CD4-positive, alpha-beta T cell treated with Interleukin-17A for 1 hour (primary cell): ENCODE data around the gene VPS18.
A peak's percentile ranks its signal among the peaks of the same experiment; 100 is the strongest.

Experiments
- DNase-seq: peaks from one replicate; pipeline ENCODE4 v3.0.0-alpha.2; 2020

Gene VPS18

GRCh38 chr15:40902605-40903561, 8.6 kb downstream of the VPS18 start:
- DNase-seq = no peak

GRCh38 chr15:40904552-40905201, 10.4 kb downstream of the VPS18 start:
- DNase-seq = no peak

DNA sequence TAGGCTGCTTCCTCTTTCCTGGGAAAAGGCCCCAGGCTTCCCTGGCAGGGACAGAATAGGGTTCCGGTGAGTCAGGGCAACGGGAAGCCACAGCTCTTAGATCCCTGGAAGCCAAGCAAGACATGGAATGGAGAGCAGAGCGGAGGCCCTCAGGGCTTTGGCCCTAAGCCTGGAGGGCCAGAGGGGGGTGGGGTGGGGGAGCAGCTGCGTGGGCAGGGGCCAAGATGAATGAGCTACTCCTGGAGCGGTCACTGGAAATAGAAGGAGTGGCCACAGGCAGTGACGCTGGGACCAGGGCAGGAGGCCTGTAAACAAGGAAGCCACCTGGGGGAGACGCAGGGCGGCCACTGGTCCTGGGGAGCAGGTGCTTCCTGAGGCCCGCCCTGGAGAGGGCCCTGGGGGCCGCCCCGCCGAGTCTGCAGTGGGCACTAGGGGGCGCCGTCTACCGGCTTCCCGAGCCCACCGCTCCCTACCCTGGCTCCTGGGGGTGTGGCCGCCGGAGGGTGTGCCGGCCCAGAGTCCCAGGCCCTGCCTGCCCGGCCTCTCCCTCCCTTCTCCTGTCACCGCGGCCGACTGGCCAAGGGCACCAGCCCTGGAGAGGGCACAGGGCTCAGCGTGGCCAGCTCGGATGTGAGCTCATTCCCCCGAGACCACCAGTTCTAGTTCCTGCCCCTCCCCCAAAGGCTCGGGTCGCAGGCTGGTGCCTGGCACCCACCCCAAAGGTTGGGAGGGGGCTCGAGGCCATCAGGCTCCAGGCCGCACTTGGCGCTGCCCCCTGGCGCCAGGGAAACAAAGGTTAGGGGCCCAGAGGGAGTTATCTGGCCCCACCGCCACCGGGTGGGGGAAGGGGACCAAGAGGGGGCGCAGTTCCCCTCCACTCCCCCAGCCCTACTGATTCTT, 12.1 kb downstream of the VPS18 start:
- DNase-seq = peak; percentile 75

GRCh38 chr15:40906991-40907802, 12.9 kb downstream of the VPS18 start:
- peak; percentile 73 for DNase-seq

DNA sequence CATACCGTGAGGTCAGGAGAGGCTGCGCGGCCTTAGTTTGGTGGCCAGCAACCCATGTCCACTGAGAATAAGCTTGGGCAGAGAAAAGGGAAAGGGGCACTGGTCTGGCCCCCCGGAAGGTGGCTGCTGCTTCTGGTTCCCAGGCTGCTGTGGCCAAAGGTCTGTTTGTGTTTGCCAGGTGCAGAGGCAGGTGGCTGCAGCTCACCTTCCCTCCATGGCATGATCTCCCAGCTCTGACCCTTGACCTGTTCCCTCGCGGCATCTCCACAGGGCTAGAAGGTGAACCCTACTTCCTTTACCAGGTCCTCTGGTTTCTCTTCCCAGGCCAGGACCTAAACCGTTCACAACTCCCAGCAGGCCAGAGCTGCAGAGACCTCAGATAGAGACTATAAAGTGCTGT, 13.8 kb downstream of the VPS18 start:
- no peak for DNase-seq

- no peak for DNase-seq
These were observed 15.7 kb downstream of the VPS18 start for GRCh38 chr15:40909662-40910630.

- DNase-seq = no peak
These were observed 16.9 kb downstream of the VPS18 start for GRCh38 chr15:40911141-40911540.

- no peak for DNase-seq
These were observed 17.4 kb downstream of the VPS18 start for GRCh38 chr15:40911693-40912092.

GRCh38 chr15:40912478-40912877, 18.2 kb downstream of the VPS18 start:
- no peak for DNase-seq

DNA sequence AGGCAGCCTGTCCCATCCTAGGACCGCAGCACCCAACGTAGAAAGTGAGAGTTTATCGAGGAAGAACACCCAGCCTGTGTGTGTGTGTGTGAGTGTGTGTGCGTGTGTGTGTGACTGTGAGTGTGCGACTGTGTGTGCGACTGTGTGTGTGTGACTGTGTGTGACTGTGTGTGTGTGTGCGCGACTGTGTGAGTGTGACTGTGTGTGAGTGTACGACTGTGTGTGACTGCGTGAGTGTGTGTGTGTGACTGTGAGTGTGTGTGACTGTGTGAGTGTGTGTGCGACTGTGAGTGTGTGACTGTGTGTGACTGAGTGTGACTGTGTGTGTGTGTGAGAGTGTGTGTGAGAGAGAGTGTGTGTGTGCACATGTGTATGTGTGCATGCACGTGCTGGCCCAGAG, 19.8 kb downstream of the VPS18 start:
- no peak for DNase-seq

DNA sequence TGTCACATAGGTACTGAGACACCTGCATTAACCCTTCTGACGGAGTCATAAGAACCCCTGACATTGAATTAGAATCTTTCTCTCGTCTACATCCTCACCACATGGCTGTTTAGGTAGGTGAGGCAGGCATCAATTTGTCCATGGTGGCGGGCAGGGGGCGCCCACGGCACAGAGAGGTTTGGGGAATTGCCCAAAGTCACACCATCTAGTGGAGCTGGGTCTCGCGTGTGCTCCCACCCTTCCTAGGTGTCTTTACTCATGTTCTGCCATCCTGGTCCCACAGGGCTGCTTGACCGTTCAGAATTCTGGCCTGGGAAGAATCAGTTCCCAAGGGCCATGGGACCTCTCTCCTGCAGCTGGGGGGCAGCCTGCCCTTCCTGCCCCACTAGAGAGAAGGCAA, 20.2 kb downstream of the VPS18 start:
- DNase-seq = no peak

DNA sequence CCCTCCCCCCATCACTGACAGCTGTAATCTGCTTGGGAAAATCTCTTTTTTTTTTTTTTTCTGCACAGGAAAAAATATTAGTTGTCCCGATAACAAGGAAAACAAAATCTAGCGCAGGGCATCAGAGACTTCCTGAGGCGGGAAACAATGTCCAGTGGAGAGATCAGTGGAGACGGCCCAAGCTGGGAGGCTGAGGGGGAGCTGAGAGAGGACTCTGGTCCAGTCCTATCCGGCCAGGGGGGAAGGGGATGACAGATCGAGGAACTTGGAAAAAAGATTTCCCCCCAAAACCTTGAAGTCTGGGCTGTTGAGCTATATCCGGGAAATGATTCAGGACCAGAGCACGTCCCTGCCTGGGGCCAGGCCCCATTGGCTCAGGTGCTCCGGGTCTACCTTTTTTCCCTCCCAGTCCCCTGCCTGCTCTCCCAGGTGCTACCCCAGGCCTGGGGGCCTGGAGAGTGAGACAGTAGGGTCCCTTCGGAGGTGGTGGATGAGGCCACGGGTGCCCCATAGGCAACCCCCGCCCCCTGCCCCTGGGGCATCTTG, 20.9 kb downstream of the VPS18 start:
- no peak for DNase-seq

GRCh38 chr15:40915679-40916078, 21.4 kb downstream of the VPS18 start:
- no peak for DNase-seq

DNA sequence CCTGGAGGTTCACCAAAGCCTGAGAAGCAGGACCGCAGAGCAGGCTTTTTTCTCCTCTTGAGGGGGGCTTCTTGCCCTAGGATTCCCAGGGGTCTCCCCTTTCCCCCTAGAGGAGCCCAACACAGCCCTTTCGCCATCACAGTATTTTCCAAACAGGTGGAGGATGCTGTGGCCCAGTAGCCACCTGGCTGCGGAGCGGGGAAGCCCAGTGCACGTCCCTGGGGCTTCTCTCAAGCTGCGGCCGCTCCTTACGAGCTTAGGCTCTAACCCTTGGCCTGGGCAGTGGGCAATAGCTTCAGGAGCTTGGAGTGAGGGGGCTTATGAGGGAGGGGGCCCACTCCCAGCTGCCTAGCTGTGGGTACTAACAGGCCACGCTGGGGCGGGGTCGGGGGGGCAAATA, 23.3 kb downstream of the VPS18 start:
- DNase-seq = no peak

DNA sequence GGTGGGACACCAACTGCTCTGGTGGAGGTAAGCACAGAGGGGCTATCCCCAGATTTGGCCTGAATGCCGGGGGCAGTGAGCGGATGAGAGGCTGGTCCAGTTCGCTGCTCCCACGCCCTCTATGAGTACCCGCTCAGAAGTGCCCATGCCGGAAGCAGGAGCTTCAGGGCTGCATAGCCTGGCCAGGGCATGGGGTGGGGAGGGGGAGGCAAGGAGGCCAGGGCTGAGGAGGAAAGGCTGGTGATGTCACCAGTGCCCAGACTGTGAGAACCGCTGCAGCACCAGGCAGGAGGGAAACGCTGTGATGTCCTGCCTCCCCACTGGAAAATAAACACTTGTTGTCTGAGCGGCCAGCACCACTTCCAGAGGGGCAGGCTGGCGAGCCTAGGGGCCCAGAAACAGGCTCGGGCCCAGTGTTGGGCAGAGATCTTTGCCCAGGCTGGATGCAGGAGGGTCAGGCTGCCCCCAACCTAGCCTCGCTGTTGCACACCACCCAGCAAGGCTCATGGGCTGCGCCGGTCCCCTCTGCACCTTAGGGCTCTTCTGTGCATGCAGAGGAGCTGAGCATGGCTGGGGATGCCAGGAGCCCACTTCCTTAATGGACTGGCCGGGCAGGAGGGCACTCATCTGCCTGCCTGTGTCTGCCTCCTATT, 24.0 kb downstream of the VPS18 start:
- DNase-seq = no peak

DNA sequence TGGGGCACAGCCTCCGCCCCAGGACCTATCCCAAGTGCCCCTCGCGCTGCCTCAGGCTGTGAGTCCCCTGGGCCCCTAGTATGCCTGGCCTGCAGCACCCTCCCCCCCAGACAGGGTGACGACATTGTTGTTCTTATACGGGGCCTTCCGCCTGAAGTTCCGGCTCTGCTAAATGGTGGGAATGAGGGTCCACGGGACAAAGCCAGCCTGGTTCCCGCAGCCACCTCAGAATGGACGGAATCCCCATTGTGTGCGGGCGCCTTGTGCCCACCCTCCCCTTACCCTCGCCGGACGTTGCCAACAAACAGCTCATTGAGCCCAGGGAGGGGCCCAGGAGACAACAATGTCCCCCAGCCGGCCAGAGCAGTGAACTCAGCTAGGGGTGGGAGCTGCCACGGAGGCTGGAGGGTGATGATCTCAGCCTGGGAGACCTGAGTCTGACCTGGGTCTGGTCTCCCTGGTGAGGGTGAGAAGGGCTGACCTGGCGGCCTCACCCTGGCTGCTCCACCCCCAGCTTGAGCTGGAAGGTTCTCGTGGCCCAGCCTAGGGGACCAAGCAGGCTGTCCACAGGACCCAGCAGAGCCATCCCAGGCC, 24.6 kb downstream of the VPS18 start:
- DNase-seq = no peak

- no peak for DNase-seq
These were observed 27.8 kb downstream of the VPS18 start for GRCh38 chr15:40921949-40922607.

GRCh38 chr15:40922608-40923005, 28.4 kb downstream of the VPS18 start:
- no peak for DNase-seq

DNA sequence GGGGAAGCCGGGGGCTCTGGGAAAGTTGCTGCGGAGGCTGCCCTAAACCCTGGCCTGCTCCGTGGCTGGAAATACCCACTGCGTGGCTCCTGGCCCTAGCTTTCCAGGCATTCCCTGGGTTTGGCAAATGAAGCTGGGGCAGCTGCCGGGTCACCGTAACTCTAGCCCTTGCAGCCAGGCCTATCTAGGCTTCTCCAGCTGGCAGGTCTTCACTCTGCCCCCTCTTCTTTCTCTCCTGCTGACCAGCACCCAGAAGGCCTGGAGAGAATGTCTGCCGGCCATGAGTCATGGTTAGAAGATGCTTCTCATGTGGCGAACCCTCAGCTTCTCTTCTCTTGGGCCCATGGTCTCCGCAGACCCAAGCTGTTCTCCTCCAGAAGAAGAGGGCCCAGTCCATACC, 29.3 kb downstream of the VPS18 start:
- no peak for DNase-seq
